K562 (cell line): ENCODE results near the gene LPIN3. TPM values are rescaled to one million over a fixed set of nuclear protein-coding genes. Genes with fewer than 3 reads are reported as not detected.

Experiments
- ARID1B ChIP-seq: fragments of 450-650 bp; IDR thresholded peaks from 2 replicates; pipeline ENCODE4 v1.6.1; 2016; ENCODE audit warnings: antibody characterized with exemption, mild to moderate bottlenecking, inconsistent platforms
- CEBPB ChIP-seq: fragments of 450-650 bp; IDR thresholded peaks from 2 replicates; pipeline ENCODE4 v1.6.1; 2016; ENCODE audit warnings: missing genetic modification characterization, missing compliant biosample characterization
- DPF2 ChIP-seq: fragments of 450-650 bp; IDR thresholded peaks from 2 replicates; pipeline ENCODE4 v1.6.1; 2016
- EP300 ChIP-seq: IDR thresholded peaks from 2 replicates; pipeline ENCODE4 v1.6.1; 2012; ENCODE audit warnings: low read length, improper control_type of control experiment
- FUS ChIP-seq: fragments of 200-400 bp; formaldehyde crosslinking; optimal IDR thresholded peaks from 2 replicates; pipeline ENCODE3; 2017; ENCODE audit warnings: low read depth, low read length
- MLX ChIP-seq, 2 experiments: fragments of 450-650 bp in 1 of 2; sonication (generic) in 1 of 2; formaldehyde crosslinking; conservative IDR thresholded peaks; 2 replicates each; pipeline versions ENCODE4 v1.4.0 to v1.8.1; 2020 to 2022; ENCODE audit warnings: mild to moderate bottlenecking in 1 of 2, missing genetic modification reagents in 1 of 2
- MYBL2 ChIP-seq, 2 experiments: fragments of 450-650 bp in 1 of 2; sonication (generic) in 1 of 2; formaldehyde crosslinking in 1 of 2; IDR thresholded peaks; 2 replicates each; pipeline versions ENCODE4 v1.6.1 to v1.8.1; 2017 to 2022; ENCODE audit warnings: borderline replicate concordance in 1 of 2, inconsistent platforms in 1 of 2, low read depth in 1 of 2, mild to moderate bottlenecking in 1 of 2, missing genetic modification reagents in 1 of 2, moderate library complexity in 1 of 2
- POLR3A ChIP-seq: IDR thresholded peaks from 2 replicates; pipeline ENCODE4 v1.6.1; 2011; ENCODE audit warnings: borderline replicate concordance, mild to moderate bottlenecking, moderate library complexity; ENCODE audit not compliant: insufficient read length, insufficient read depth; ENCODE audit errors: extremely low read depth
- RNF219 ChIP-seq: fragments of 250-450 bp; sonication (Bioruptor Pico); IDR thresholded peaks from 2 replicates; pipeline ENCODE4 v1.5.0; 2022; ENCODE audit warnings: mild to moderate bottlenecking
- STAT5A ChIP-seq: IDR thresholded peaks from 2 replicates; pipeline ENCODE4 v1.6.1; 2012; ENCODE audit warnings: low read length, inconsistent platforms, borderline replicate concordance
- TCF3 ChIP-seq: sonication (generic); formaldehyde crosslinking; IDR thresholded peaks from 2 replicates; pipeline ENCODE4 v1.4.0; 2020; ENCODE audit warnings: mild to moderate bottlenecking, missing genetic modification reagents
- TEAD4 ChIP-seq, 2 experiments: sonication (generic) in 1 of 2; formaldehyde crosslinking in 1 of 2; IDR thresholded peaks; 2 replicates each; pipeline versions ENCODE4 v1.6.1 to v1.8.0; 2012 to 2022; ENCODE audit warnings: borderline replicate concordance in 1 of 2, inconsistent platforms in 1 of 2, low read length in 1 of 2, mild to moderate bottlenecking in 1 of 2, missing genetic modification reagents in 1 of 2
- ZNF134 ChIP-seq: fragments of 250-450 bp; sonication (Bioruptor Pico); conservative IDR thresholded peaks from 2 replicates; pipeline ENCODE4 v1.4.0; 2020
- polyA plus RNA-seq, 8 experiments: library from polyadenylated mRNA; depleted of rRNA in 4 of 8; stranded (reverse) in 5 of 8; unstranded in 3 of 8; fragments of >200 nt; fragmentation: Nextera tagmentation in 2 of 8; fragmentation: Illumina TruSeq in 1 of 8; extraction: Ambion mirVana in 2 of 8; extraction: Trizol in 1 of 8; gene quantifications; 2 replicates each; pipeline versions ENCODE4 v1.2.1 to v1.2.3, GENCODE V29; 2011 to 2014; ENCODE audit warnings: inconsistent platforms in 1 of 8, missing spikeins in 1 of 8
- total RNA-seq, 7 experiments: library from RNA; depleted of rRNA in 6 of 7; stranded (reverse); fragments of >200 nt in 6 of 7; fragmentation: Illumina TruSeq in 2 of 7; extraction: Trizol in 2 of 7; gene quantifications; 2 replicates each; pipeline versions ENCODE4 v1.2.1 to v1.2.3, GENCODE V29; 2011 to 2021; ENCODE audit warnings: low replicate concordance in 1 of 7

Gene LPIN3
- total and polyA plus RNA-seq, 9 of the 15 experiments (the other 6 are each of a cell fraction or from before 2014, with no cell fraction given): 2.2 to 10.4 (median 5.9) TPM

DNA sequence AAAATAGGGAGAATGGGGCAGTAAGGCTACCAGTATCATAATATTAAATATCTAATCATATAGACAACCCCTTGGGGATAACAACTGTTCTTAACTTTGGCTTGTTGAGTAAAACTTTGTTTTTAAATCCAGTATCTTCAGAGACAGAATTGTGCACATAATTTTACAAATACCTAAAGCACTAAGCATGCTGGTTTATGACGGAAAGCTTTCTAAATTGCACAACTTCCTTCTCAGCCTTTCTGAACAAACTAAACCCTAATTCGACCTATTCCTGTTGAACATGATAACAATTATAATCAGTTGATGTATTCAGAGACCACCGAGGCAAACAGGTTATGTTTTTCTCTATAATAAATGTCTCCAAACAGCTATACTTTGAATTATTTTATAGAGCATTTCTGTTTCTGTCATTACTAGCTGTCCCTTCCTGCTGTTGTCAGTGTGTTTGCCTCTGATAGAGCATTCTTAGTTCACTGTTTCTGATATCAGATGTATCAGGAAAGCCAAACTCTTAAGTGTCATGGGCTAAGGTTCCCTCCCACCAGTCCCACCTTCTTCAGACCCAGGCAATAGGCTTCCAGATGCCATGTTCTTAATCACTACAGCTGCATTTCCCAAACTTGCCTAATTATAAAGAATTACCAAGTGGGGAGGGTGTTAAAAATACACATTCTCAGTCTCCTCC is 31.8 kb upstream of the LPIN3 start (continued):
- TF ChIP-seq EP300 (peak; percentile 50; the same call in 1 of the 2 replicates), ARID1B (peak; percentile 79), TCF3 (CRISPR knock-in tag) (peak; percentile 69), FUS (no peak), MLX (CRISPR knock-in tag; conservative IDR thresholded peaks at IDR 0.05) (no peak), ZNF134 (no peak), RNF219 (no peak), TEAD4 (IDR thresholded peaks at IDR 0.05; ENCODE audit: low read length) (peak; percentile 57), TEAD4 (CRISPR knock-in tag; IDR thresholded peaks at IDR 0.05; ENCODE audit: borderline replicate concordance) (no peak), POLR3A (no peak), DPF2 (peak; percentile 68), STAT5A (no peak), CEBPB (tag) (peak; percentile 88), MYBL2 (IDR thresholded peaks at IDR 0.05; ENCODE audit: low read depth) (no peak), MYBL2 (CRISPR knock-in tag; IDR thresholded peaks at IDR 0.05; ENCODE audit: borderline replicate concordance) (no peak)
